ENCODE measurements around the gene ANTXR1.

ANTXR1 gene

GRCh38 chr2:69059731-69060290 is 46.8 kb downstream of the ANTXR1 start:
- no peak overlapping the region for H3K27ac Mint-ChIP-seq
- H3K4me1 Mint-ChIP-seq (ENCODE audit: low read depth) = no peaks in the 10 kb centered on the region
- no peak for DNase-seq (ENCODE audit: low spot score)
- no peaks in the 10 kb centered on the region for H3K9me3 Mint-ChIP-seq
- peaks cover 60% of the 10 kb centered on the region for H3K27me3 Mint-ChIP-seq (ENCODE audit: low read depth)
- no peak overlapping the region for H3K4me3 Mint-ChIP-seq
- H3K36me3 Mint-ChIP-seq (ENCODE audit: low read depth) = no peaks in the 10 kb centered on the region

- Mint-ChIP-seq H3K4me3 (no peak overlapping the region), H3K27ac (no peak overlapping the region), H3K36me3 (ENCODE audit: low read depth) (no peaks in the 10 kb centered on the region), H3K4me1 (ENCODE audit: low read depth) (no peaks in the 10 kb centered on the region), H3K27me3 (ENCODE audit: low read depth) (peaks cover 60% of the 10 kb centered on the region), H3K9me3 (no peaks in the 10 kb centered on the region)
- no peak for DNase-seq (ENCODE audit: low spot score)
Observed at GRCh38 chr2:69060938-69061501, 48.0 kb downstream of the ANTXR1 start.

GRCh38 chr2:69061525-69061924 is 48.5 kb downstream of the ANTXR1 start:
- Mint-ChIP-seq H3K36me3 (ENCODE audit: low read depth) (no peaks in the 10 kb centered on the region), H3K4me3 (no peak overlapping the region), H3K27ac (no peak overlapping the region), H3K9me3 (no peaks in the 10 kb centered on the region), H3K27me3 (ENCODE audit: low read depth) (peaks cover 58% of the 10 kb centered on the region), H3K4me1 (ENCODE audit: low read depth) (no peaks in the 10 kb centered on the region)
- no peak for DNase-seq (ENCODE audit: low spot score)

GRCh38 chr2:69062307-69062962 is 49.5 kb downstream of the ANTXR1 start:
- H3K27ac Mint-ChIP-seq = no peak overlapping the region
- peaks cover 63% of the 10 kb centered on the region for H3K27me3 Mint-ChIP-seq (ENCODE audit: low read depth)
- H3K9me3 Mint-ChIP-seq = no peaks in the 10 kb centered on the region
- H3K4me3 Mint-ChIP-seq = no peak overlapping the region
- H3K36me3 Mint-ChIP-seq (ENCODE audit: low read depth) = no peaks in the 10 kb centered on the region
- DNase-seq (ENCODE audit: low spot score) = no peak
- no peaks in the 10 kb centered on the region for H3K4me1 Mint-ChIP-seq (ENCODE audit: low read depth)

GRCh38 chr2:69065735-69066336 is 52.9 kb downstream of the ANTXR1 start:
- H3K4me3 Mint-ChIP-seq = no peak overlapping the region

GRCh38 chr2:69067026-69067630 is 54.1 kb downstream of the ANTXR1 start:
- Mint-ChIP-seq H3K27me3 (ENCODE audit: low read depth) (peaks cover 35% of the 10 kb centered on the region), H3K4me1 (ENCODE audit: low read depth) (no peaks in the 10 kb centered on the region), H3K27ac (no peak overlapping the region), H3K9me3 (no peaks in the 10 kb centered on the region), H3K4me3 (no peak overlapping the region), H3K36me3 (ENCODE audit: low read depth) (no peaks in the 10 kb centered on the region)
- DNase-seq (ENCODE audit: low spot score) = no peak

More at GRCh38 chr2:69065735-69066336, 52.9 kb downstream of the ANTXR1 start:
- H3K27ac Mint-ChIP-seq = no peak overlapping the region
- no peaks in the 10 kb centered on the region for H3K9me3 Mint-ChIP-seq
- peaks cover 47% of the 10 kb centered on the region for H3K27me3 Mint-ChIP-seq (ENCODE audit: low read depth)
- DNase-seq (ENCODE audit: low spot score) = no peak
- no peaks in the 10 kb centered on the region for H3K4me1 Mint-ChIP-seq (ENCODE audit: low read depth)
- no peaks in the 10 kb centered on the region for H3K36me3 Mint-ChIP-seq (ENCODE audit: low read depth)

- H3K9me3 Mint-ChIP-seq = no peaks in the 10 kb centered on the region
Observed at GRCh38 chr2:69067866-69068265, 54.9 kb downstream of the ANTXR1 start.

GRCh38 chr2:69070969-69071368 is 58.0 kb downstream of the ANTXR1 start:
- Mint-ChIP-seq H3K36me3 (ENCODE audit: low read depth) (no peaks in the 10 kb centered on the region), H3K27me3 (ENCODE audit: low read depth) (peaks cover 33% of the 10 kb centered on the region), H3K27ac (no peak overlapping the region), H3K4me1 (ENCODE audit: low read depth) (no peaks in the 10 kb centered on the region), H3K9me3 (no peaks in the 10 kb centered on the region), H3K4me3 (no peak overlapping the region)
- DNase-seq (ENCODE audit: low spot score) = no peak

More at GRCh38 chr2:69067866-69068265, 54.9 kb downstream of the ANTXR1 start:
- H3K36me3 Mint-ChIP-seq (ENCODE audit: low read depth) = no peaks in the 10 kb centered on the region
- no peaks in the 10 kb centered on the region for H3K4me1 Mint-ChIP-seq (ENCODE audit: low read depth)
- no peak overlapping the region for H3K27ac Mint-ChIP-seq
- peaks cover 29% of the 10 kb centered on the region for H3K27me3 Mint-ChIP-seq (ENCODE audit: low read depth)
- H3K4me3 Mint-ChIP-seq = no peak overlapping the region
- DNase-seq (ENCODE audit: low spot score) = no peak

GRCh38 chr2:69073928-69074570 is 61.1 kb downstream of the ANTXR1 start:
- H3K27ac Mint-ChIP-seq = no peak overlapping the region
- no peak for DNase-seq (ENCODE audit: low spot score)
- no peaks in the 10 kb centered on the region for H3K36me3 Mint-ChIP-seq (ENCODE audit: low read depth)
- H3K4me3 Mint-ChIP-seq = no peak overlapping the region
- H3K9me3 Mint-ChIP-seq = no peaks in the 10 kb centered on the region
- peaks cover 21% of the 10 kb centered on the region for H3K27me3 Mint-ChIP-seq (ENCODE audit: low read depth)
- no peaks in the 10 kb centered on the region for H3K4me1 Mint-ChIP-seq (ENCODE audit: low read depth)

- Mint-ChIP-seq H3K36me3 (ENCODE audit: low read depth) (no peaks in the 10 kb centered on the region), H3K27ac (no peak overlapping the region), H3K9me3 (no peaks in the 10 kb centered on the region), H3K4me1 (ENCODE audit: low read depth) (no peaks in the 10 kb centered on the region), H3K27me3 (ENCODE audit: low read depth) (peaks cover 21% of the 10 kb centered on the region), H3K4me3 (no peak overlapping the region)
- DNase-seq (ENCODE audit: low spot score) = no peak
Observed at GRCh38 chr2:69074918-69075317, 61.9 kb downstream of the ANTXR1 start.

GRCh38 chr2:69075486-69075885 is 62.5 kb downstream of the ANTXR1 start:
- Mint-ChIP-seq H3K4me3 (no peak overlapping the region), H3K36me3 (ENCODE audit: low read depth) (no peaks in the 10 kb centered on the region), H3K27me3 (ENCODE audit: low read depth) (peaks cover 23% of the 10 kb centered on the region), H3K27ac (no peak overlapping the region), H3K4me1 (ENCODE audit: low read depth) (no peaks in the 10 kb centered on the region), H3K9me3 (no peaks in the 10 kb centered on the region)
- no peak for DNase-seq (ENCODE audit: low spot score)

GRCh38 chr2:69076601-69077000 is 63.6 kb downstream of the ANTXR1 start:
- DNase-seq (ENCODE audit: low spot score) = no peak
- H3K27me3 Mint-ChIP-seq (ENCODE audit: low read depth) = peaks cover 30% of the 10 kb centered on the region
- no peak overlapping the region for H3K4me3 Mint-ChIP-seq
- H3K36me3 Mint-ChIP-seq (ENCODE audit: low read depth) = no peaks in the 10 kb centered on the region
- no peak overlapping the region for H3K27ac Mint-ChIP-seq
- no peaks in the 10 kb centered on the region for H3K4me1 Mint-ChIP-seq (ENCODE audit: low read depth)
- no peaks in the 10 kb centered on the region for H3K9me3 Mint-ChIP-seq

GRCh38 chr2:69077252-69077950 is 64.4 kb downstream of the ANTXR1 start:
- DNase-seq (ENCODE audit: low spot score) = no peak
- Mint-ChIP-seq H3K4me3 (no peak overlapping the region), H3K9me3 (no peaks in the 10 kb centered on the region), H3K36me3 (ENCODE audit: low read depth) (no peaks in the 10 kb centered on the region), H3K4me1 (ENCODE audit: low read depth) (no peaks in the 10 kb centered on the region), H3K27ac (no peak overlapping the region), H3K27me3 (ENCODE audit: low read depth) (peaks cover 37% of the 10 kb centered on the region)
